SJSA1 (cell line): Measurements from ENCODE around the gene EEF1A1. TPM values are rescaled to one million over a fixed set of nuclear protein-coding genes. Genes with fewer than 3 reads are reported as not detected.

Source experiments
- total RNA-seq: library from RNA; depleted of rRNA; stranded (reverse); fragments of >200 nt; shearing (Covaris generic); gene quantifications from 2 replicates; pipeline ENCODE4 v1.2.3, GENCODE V29; 2014; rRNA removed

Gene EEF1A1
- total RNA-seq, 1 experiment from 2014 or later, result 11,857 TPM

Other genes with a start within 250 kb of the EEF1A1 start
- gene DPPA5, start 166.8 kb downstream of the EEF1A1 start, total RNA-seq, result not detected in 2 replicates
- gene KHDC3L, start 158.4 kb downstream of the EEF1A1 start, total RNA-seq, result not detected in 2 replicates
- not detected in 2 replicates for gene OOEP, start 151.1 kb downstream of the EEF1A1 start, total RNA-seq
- gene DDX43, start 126.2 kb downstream of the EEF1A1 start, total RNA-seq, result not detected in 2 replicates
- gene CGAS, start 68.7 kb downstream of the EEF1A1 start, total RNA-seq, result 0.05 TPM in 1 of 2 replicates, not detected in the other
- 30.7 and 44.7 TPM in 2 replicates for gene MTO1, start 59.3 kb downstream of the EEF1A1 start, total RNA-seq
- 4.5 and 12.5 TPM in 2 replicates for gene SLC17A5, start 133.0 kb upstream of the EEF1A1 start, total RNA-seq
- gene CD109, start 175.2 kb upstream of the EEF1A1 start, total RNA-seq, result 31.2 and 47.3 TPM in 2 replicates